ENCODE results near the gene SULT1A2. TPM values are rescaled to one million over a fixed set of nuclear protein-coding genes. Genes with fewer than 3 reads are reported as not detected.
"Not testable (repeated sequence)": the region's sequence is repeated elsewhere in the genome, so short reads cannot be mapped to it uniquely, and the experiment has no call there.

Gene SULT1A2
- total RNA-seq, 2 donors from 2014 or later, result 1.3 to 2.3 TPM

- WGBS, 2 donors, result no CpG with 5 or more reads among the region's 17 CpGs
- H3K27ac ChIP-seq; H3K4me3 ChIP-seq; intact Hi-C loops (cut with DNase I); H3K27me3 ChIP-seq; H3K9me3 ChIP-seq; ATAC-seq; DNase-seq; H3K36me3 ChIP-seq (replicated peaks in 1 of 2; ENCODE audit: insufficient read depth in 1 of 2, low read depth in 2 of 2): not testable (repeated sequence)
- H3K4me1 ChIP-seq, result peaks cover 28% of the 10 kb centered on the region
These were observed 2.8 kb upstream of the SULT1A2 start for GRCh38 chr16:28599377-28600285.

GRCh38 chr16:28597692-28598261, 927 bp upstream of the SULT1A2 start:
- peaks cover 28% of the 10 kb centered on the region for H3K4me1 ChIP-seq
- no peak for ATAC-seq
- DNase-seq, result peak in 2 of 4 donors; percentile 24 to 34

GRCh38 chr16:28596115-28596630, 677 bp downstream of the SULT1A2 start:
- no peak overlapping the region for H3K4me3 ChIP-seq
- H3K9me3 ChIP-seq, result no peaks in the 10 kb centered on the region
- intact Hi-C loops (cut with DNase I), result no loop called here
- peak overlapping the region; percentile 45 to 82 (median 80) for H3K27ac ChIP-seq
- DNase-seq (peak; percentile 39 to 86 (median 64)), ATAC-seq (peak; percentile 19)
- 50% methylated on average over 8 of the region's 8 CpGs; no CpG with 5 or more reads in 1 of the 2 donors for WGBS, 2 donors
- H3K36me3 ChIP-seq (replicated peaks in 1 of 2; ENCODE audit: insufficient read depth in 1 of 2, low read depth in 2 of 2), result no peaks in the 10 kb centered on the region
- no peaks in the 10 kb centered on the region for H3K27me3 ChIP-seq
- TF ChIP-seq CTCF (IDR thresholded peaks at IDR 0.05) (no peak), POLR2A (IDR thresholded peaks at IDR 0.05) (no peak)
- H3K4me1 ChIP-seq, result peaks cover 28% of the 10 kb centered on the region

More at GRCh38 chr16:28597692-28598261, 927 bp upstream of the SULT1A2 start:
- H3K27me3 ChIP-seq, result no peaks in the 10 kb centered on the region
- WGBS, 2 donors, result 41 to 44% methylated on average over 7 to 8 of the region's 9 CpGs
- no peak overlapping the region for H3K4me3 ChIP-seq
- intact Hi-C loops (cut with DNase I), result no loop called here
- no peaks in the 10 kb centered on the region for H3K9me3 ChIP-seq
- H3K27ac ChIP-seq, result peak overlapping the region in 3 of 4 donors; percentile 78 to 82 (median 81)
- TF ChIP-seq POLR2A (IDR thresholded peaks at IDR 0.05), result no peak
- peak in 3 of 7 experiments; percentile 5 to 19 (median 8) for TF ChIP-seq CTCF (IDR thresholded peaks at IDR 0.05)
- H3K36me3 ChIP-seq (replicated peaks in 1 of 2; ENCODE audit: insufficient read depth in 1 of 2, low read depth in 2 of 2), result no peaks in the 10 kb centered on the region

- H3K36me3 ChIP-seq (replicated peaks in 1 of 2; ENCODE audit: insufficient read depth in 1 of 2, low read depth in 2 of 2); intact Hi-C loops (cut with DNase I); ATAC-seq; H3K9me3 ChIP-seq; H3K4me3 ChIP-seq; H3K27me3 ChIP-seq; DNase-seq: not testable (repeated sequence)
- H3K27ac ChIP-seq, result peak overlapping the region in 3 of 4 donors; percentile 78 to 82 (median 81)
- WGBS, 2 donors, result 98 to 100% methylated on average over 2 to 5 of the region's 6 CpGs
- peaks cover 28% of the 10 kb centered on the region for H3K4me1 ChIP-seq
These were observed 1.4 kb downstream of the SULT1A2 start for GRCh38 chr16:28595451-28595850.

- H3K27ac ChIP-seq, result no peak overlapping the region
- intact Hi-C loops (cut with DNase I), result no loop called here
- peaks cover 28% of the 10 kb centered on the region for H3K4me1 ChIP-seq
- H3K4me3 ChIP-seq, result no peak overlapping the region
- H3K36me3 ChIP-seq (replicated peaks in 1 of 2; ENCODE audit: insufficient read depth in 1 of 2, low read depth in 2 of 2), result peaks cover 10 to 11% of the 10 kb centered on the region in 2 donors
- 89 to 93% methylated on average over 9 to 13 of the region's 13 CpGs for WGBS, 2 donors
- no peak for DNase-seq
- no peaks in the 10 kb centered on the region for H3K27me3 ChIP-seq
- H3K9me3 ChIP-seq, result no peaks in the 10 kb centered on the region
- ATAC-seq, result no peak
- TF ChIP-seq CTCF (IDR thresholded peaks at IDR 0.05), result no peak
These were observed 3.8 kb downstream of the SULT1A2 start for GRCh38 chr16:28592979-28593553.

All from body of pancreas (tissue), 4 donors.